ENCODE results near the gene IKZF5.

The IKZF5 gene

GRCh38 chr10:122990278-122990677 is 18.3 kb downstream of the IKZF5 start:
- peaks cover 30% of the 10 kb centered on the region for H3K36me3 Mint-ChIP-seq (ENCODE audit: insufficient read depth)
- no peaks in the 10 kb centered on the region for H3K27me3 Mint-ChIP-seq
- H3K4me3 Mint-ChIP-seq = no peak overlapping the region
- no peak overlapping the region for H3K27ac Mint-ChIP-seq (ENCODE audit: low read depth)
- ATAC-seq (replicated peaks; ENCODE audit: extremely low read depth, poor library complexity, severe bottlenecking) (no peak), DNase-seq (ENCODE audit: low spot score in 2 of 2) (no peak)
- H3K9me3 Mint-ChIP-seq = no peaks in the 10 kb centered on the region
- no peaks in the 10 kb centered on the region for H3K4me1 Mint-ChIP-seq

- no peak for DNase-seq (ENCODE audit: low spot score in 2 of 2)
- Mint-ChIP-seq H3K4me1 (no peaks in the 10 kb centered on the region), H3K27me3 (no peaks in the 10 kb centered on the region), H3K36me3 (ENCODE audit: insufficient read depth) (peaks cover 15% of the 10 kb centered on the region), H3K27ac (ENCODE audit: low read depth) (no peak overlapping the region), H3K4me3 (no peak overlapping the region), H3K9me3 (no peaks in the 10 kb centered on the region)
- ATAC-seq (replicated peaks; ENCODE audit: extremely low read depth, poor library complexity, severe bottlenecking) = no peak
Observed at GRCh38 chr10:122988501-122988900, 20.1 kb downstream of the IKZF5 start.

- Mint-ChIP-seq H3K4me3 (no peak overlapping the region), H3K9me3 (no peaks in the 10 kb centered on the region), H3K27me3 (no peaks in the 10 kb centered on the region), H3K27ac (ENCODE audit: low read depth) (no peak overlapping the region), H3K36me3 (ENCODE audit: insufficient read depth) (peaks cover 12% of the 10 kb centered on the region), H3K4me1 (peaks cover 10% of the 10 kb centered on the region)
- ATAC-seq (replicated peaks; ENCODE audit: extremely low read depth, poor library complexity, severe bottlenecking) (no peak), DNase-seq (ENCODE audit: low spot score in 2 of 2) (no peak)
Observed at GRCh38 chr10:122986335-122986734, 22.3 kb downstream of the IKZF5 start.

GRCh38 chr10:122984708-122985107 is 23.9 kb downstream of the IKZF5 start:
- Mint-ChIP-seq H3K27ac (ENCODE audit: low read depth) (no peak overlapping the region), H3K36me3 (ENCODE audit: insufficient read depth) (peaks cover 20% of the 10 kb centered on the region), H3K4me1 (peaks cover 26% of the 10 kb centered on the region), H3K4me3 (no peak overlapping the region), H3K9me3 (no peaks in the 10 kb centered on the region), H3K27me3 (no peaks in the 10 kb centered on the region)
- DNase-seq (ENCODE audit: low spot score in 2 of 2) (no peak), ATAC-seq (replicated peaks; ENCODE audit: extremely low read depth, poor library complexity, severe bottlenecking) (no peak)

GRCh38 chr10:122983898-122984297 is 24.7 kb downstream of the IKZF5 start:
- H3K9me3 Mint-ChIP-seq = no peaks in the 10 kb centered on the region
- H3K4me3 Mint-ChIP-seq = no peak overlapping the region
- no peaks in the 10 kb centered on the region for H3K27me3 Mint-ChIP-seq
- no peak overlapping the region for H3K27ac Mint-ChIP-seq (ENCODE audit: low read depth)
- ATAC-seq (replicated peaks; ENCODE audit: extremely low read depth, poor library complexity, severe bottlenecking) (no peak), DNase-seq (ENCODE audit: low spot score in 2 of 2) (no peak)
- H3K36me3 Mint-ChIP-seq (ENCODE audit: insufficient read depth) = peaks cover 22% of the 10 kb centered on the region
- peaks cover 27% of the 10 kb centered on the region for H3K4me1 Mint-ChIP-seq

- Mint-ChIP-seq H3K9me3 (no peaks in the 10 kb centered on the region), H3K4me1 (peaks cover 27% of the 10 kb centered on the region), H3K4me3 (peak overlapping the region; percentile 91), H3K27ac (ENCODE audit: low read depth) (peak overlapping the region; percentile 96), H3K27me3 (no peaks in the 10 kb centered on the region), H3K36me3 (ENCODE audit: insufficient read depth) (peaks cover 21% of the 10 kb centered on the region)
- DNase-seq (ENCODE audit: low spot score in 2 of 2) (no peak), ATAC-seq (replicated peaks; ENCODE audit: extremely low read depth, poor library complexity, severe bottlenecking) (no peak)
Observed at GRCh38 chr10:122981066-122981464, 27.5 kb downstream of the IKZF5 start.

- peak; percentile 97 for ATAC-seq (replicated peaks; ENCODE audit: extremely low read depth, poor library complexity, severe bottlenecking)
- H3K27ac Mint-ChIP-seq (ENCODE audit: low read depth) = peak within 1 kb of the TSS; percentile 96
- no peaks in the 10 kb centered on the region for H3K9me3 Mint-ChIP-seq
- DNase-seq (ENCODE audit: low spot score in 2 of 2) = peak; percentile 82 to 85
- peaks cover 17% of the 10 kb centered on the region for H3K36me3 Mint-ChIP-seq (ENCODE audit: insufficient read depth)
- H3K4me3 Mint-ChIP-seq = peak within 1 kb of the TSS; percentile 91
- peaks cover 27% of the 10 kb centered on the region for H3K4me1 Mint-ChIP-seq
- no peaks in the 10 kb centered on the region for H3K27me3 Mint-ChIP-seq
Observed at GRCh38 chr10:122980209-122981065, 28.2 kb downstream of the IKZF5 start, which contains the start of gene PSTK. Gene PSTK (plus strand): TSS chr10:122980401. CDS start chr10:122980480, 79 bp downstream.

GRCh38 chr10:122974543-122975064 is 34.0 kb downstream of the IKZF5 start:
- H3K36me3 Mint-ChIP-seq (ENCODE audit: insufficient read depth) = peaks cover 4% of the 10 kb centered on the region
- no peaks in the 10 kb centered on the region for H3K4me1 Mint-ChIP-seq

GRCh38 chr10:122974023-122974422 is 34.6 kb downstream of the IKZF5 start:
- DNase-seq (ENCODE audit: low spot score in 2 of 2) (no peak), ATAC-seq (replicated peaks; ENCODE audit: extremely low read depth, poor library complexity, severe bottlenecking) (no peak)
- no peak overlapping the region for H3K27ac Mint-ChIP-seq (ENCODE audit: low read depth)
- H3K27me3 Mint-ChIP-seq = peaks cover 15% of the 10 kb centered on the region
- H3K4me1 Mint-ChIP-seq = no peaks in the 10 kb centered on the region
- no peak overlapping the region for H3K4me3 Mint-ChIP-seq
- peaks cover 3% of the 10 kb centered on the region for H3K36me3 Mint-ChIP-seq (ENCODE audit: insufficient read depth)
- no peaks in the 10 kb centered on the region for H3K9me3 Mint-ChIP-seq

More at GRCh38 chr10:122974543-122975064, 34.0 kb downstream of the IKZF5 start:
- H3K27ac Mint-ChIP-seq (ENCODE audit: low read depth) = no peak overlapping the region
- H3K9me3 Mint-ChIP-seq = no peaks in the 10 kb centered on the region
- no peak overlapping the region for H3K4me3 Mint-ChIP-seq
- ATAC-seq (replicated peaks; ENCODE audit: extremely low read depth, poor library complexity, severe bottlenecking) = no peak
- H3K27me3 Mint-ChIP-seq = peaks cover 15% of the 10 kb centered on the region
- DNase-seq (ENCODE audit: low spot score in 2 of 2) = no peak

GRCh38 chr10:122968698-122969097 is 39.9 kb downstream of the IKZF5 start:
- Mint-ChIP-seq H3K9me3 (peaks cover 23% of the 10 kb centered on the region), H3K4me1 (no peaks in the 10 kb centered on the region), H3K27ac (ENCODE audit: low read depth) (no peak overlapping the region), H3K4me3 (no peak overlapping the region), H3K36me3 (ENCODE audit: insufficient read depth) (no peaks in the 10 kb centered on the region), H3K27me3 (peaks cover 48% of the 10 kb centered on the region)
- no peak for ATAC-seq (replicated peaks; ENCODE audit: extremely low read depth, poor library complexity, severe bottlenecking)
- DNase-seq (ENCODE audit: low spot score in 2 of 2) = no peak

- Mint-ChIP-seq H3K27me3 (peaks cover 62% of the 10 kb centered on the region), H3K36me3 (ENCODE audit: insufficient read depth) (no peaks in the 10 kb centered on the region), H3K4me1 (no peaks in the 10 kb centered on the region), H3K9me3 (peaks cover 23% of the 10 kb centered on the region), H3K27ac (ENCODE audit: low read depth) (no peak overlapping the region), H3K4me3 (no peak overlapping the region)
- DNase-seq (ENCODE audit: low spot score in 2 of 2) (no peak), ATAC-seq (replicated peaks; ENCODE audit: extremely low read depth, poor library complexity, severe bottlenecking) (no peak)
Observed at GRCh38 chr10:122966879-122967278, 41.7 kb downstream of the IKZF5 start.

GRCh38 chr10:122962405-122962804 is 46.2 kb downstream of the IKZF5 start:
- no peak for ATAC-seq (replicated peaks; ENCODE audit: extremely low read depth, poor library complexity, severe bottlenecking)
- Mint-ChIP-seq H3K9me3 (peaks cover 18% of the 10 kb centered on the region), H3K36me3 (ENCODE audit: insufficient read depth) (no peaks in the 10 kb centered on the region), H3K4me3 (no peak overlapping the region), H3K27me3 (peaks cover 51% of the 10 kb centered on the region), H3K4me1 (no peaks in the 10 kb centered on the region), H3K27ac (ENCODE audit: low read depth) (no peak overlapping the region)
- no peak for DNase-seq (ENCODE audit: low spot score in 2 of 2)

GRCh38 chr10:122957474-122957873 is 51.1 kb downstream of the IKZF5 start:
- no peak overlapping the region for H3K4me3 Mint-ChIP-seq
- H3K36me3 Mint-ChIP-seq (ENCODE audit: insufficient read depth) = peaks cover 12% of the 10 kb centered on the region
- peaks cover 9% of the 10 kb centered on the region for H3K27me3 Mint-ChIP-seq
- ATAC-seq (replicated peaks; ENCODE audit: extremely low read depth, poor library complexity, severe bottlenecking) (no peak), DNase-seq (ENCODE audit: low spot score in 2 of 2) (no peak)
- H3K4me1 Mint-ChIP-seq = peaks cover 20% of the 10 kb centered on the region
- no peak overlapping the region for H3K27ac Mint-ChIP-seq (ENCODE audit: low read depth)
- no peaks in the 10 kb centered on the region for H3K9me3 Mint-ChIP-seq

Measured in central memory CD8-positive, alpha-beta T cell (primary cell).